ENCODE results near the gene SAP130. TPM values are rescaled to one million over a fixed set of nuclear protein-coding genes. Genes with fewer than 3 reads are reported as not detected.

The SAP130 gene
- 10 to 100 TPM in 1 of 4 donors, 1 to 10 TPM in 3; 7.3 to 13.2 (median 8.9) TPM for total RNA-seq

GRCh38 chr2:128027801-128028667 is at the start of gene SAP130:
Gene SAP130, minus strand, starts transcription at chr2:128028059. Its CDS starts 1,767 bp downstream, at chr2:128026292.
- TF ChIP-seq CTCF (IDR thresholded peaks at IDR 0.05; ENCODE audit: low read depth): no peak

GRCh38 chr2:128076461-128077106 is 48.7 kb upstream of the SAP130 start:
- no peak for TF ChIP-seq CTCF (IDR thresholded peaks at IDR 0.05; ENCODE audit: low read depth)

GRCh38 chr2:128073278-128073677 is 45.4 kb upstream of the SAP130 start:
- TF ChIP-seq CTCF (IDR thresholded peaks at IDR 0.05; ENCODE audit: low read depth): no peak

- TF ChIP-seq CTCF (IDR thresholded peaks at IDR 0.05; ENCODE audit: low read depth): no peak
Observed at GRCh38 chr2:128069769-128070168, 41.9 kb upstream of the SAP130 start.

GRCh38 chr2:128064353-128064752 is 36.5 kb upstream of the SAP130 start:
- no peak for TF ChIP-seq CTCF (IDR thresholded peaks at IDR 0.05; ENCODE audit: low read depth)

- no peak for TF ChIP-seq CTCF (IDR thresholded peaks at IDR 0.05; ENCODE audit: low read depth)
Observed at GRCh38 chr2:128062571-128062970, 34.7 kb upstream of the SAP130 start.

GRCh38 chr2:128058114-128058513 is 30.3 kb upstream of the SAP130 start:
- no peak for TF ChIP-seq CTCF (IDR thresholded peaks at IDR 0.05; ENCODE audit: low read depth)

Data from subcutaneous adipose tissue (tissue), 4 donors.